Liver (tissue), 9 donors: Measurements from ENCODE around the gene DCHS2. TPM values are rescaled to one million over a fixed set of nuclear protein-coding genes. Genes with fewer than 3 reads are reported as not detected.

Experiments used
- DNase-seq: peaks from one replicate; pipeline ENCODE4 v3.0.0-alpha.2; 2017; ENCODE audit warnings: low spot score
- H3K27ac ChIP-seq, 2 donors: one replicate each; pipeline ENCODE4 v1.7.0; 2013; ENCODE audit warnings: inconsistent platforms in 2 of 2, low read length in 2 of 2, control low read depth in 1 of 2, low read depth in 1 of 2, mild to moderate bottlenecking in 1 of 2
- H3K27me3 ChIP-seq, 4 donors: one replicate each; pipeline versions ENCODE4 v1.6.1 to v1.7.0; 2013; ENCODE audit warnings: low read length in 3 of 4, inconsistent platforms in 1 of 4, mild to moderate bottlenecking in 1 of 4, moderate library complexity in 1 of 4; ENCODE audit not compliant: control insufficient read depth in 4 of 4, insufficient read depth in 4 of 4
- H3K36me3 ChIP-seq, 4 donors: one replicate each; pipeline versions ENCODE4 v1.6.1 to v1.7.0; 2013; ENCODE audit warnings: low read length in 3 of 4, mild to moderate bottlenecking in 3 of 4, low read depth in 1 of 4, moderate library complexity in 1 of 4; ENCODE audit not compliant: control insufficient read depth in 4 of 4, insufficient read depth in 3 of 4
- H3K4me1 ChIP-seq, 4 donors: one replicate each; pipeline versions ENCODE4 v1.6.1 to v1.7.0; 2013; ENCODE audit warnings: low read length in 3 of 4, mild to moderate bottlenecking in 3 of 4, moderate library complexity in 1 of 4; ENCODE audit not compliant: control insufficient read depth in 4 of 4, insufficient read depth in 4 of 4
- H3K4me3 ChIP-seq, 3 donors: one replicate each; pipeline versions ENCODE4 v1.6.1 to v1.7.0; 2013; ENCODE audit warnings: low read length in 3 of 3, control low read depth in 1 of 3, low read depth in 1 of 3, mild to moderate bottlenecking in 1 of 3
- H3K9ac ChIP-seq, 2 donors: one replicate each; pipeline ENCODE4 v1.7.0; 2013; ENCODE audit warnings: low read length in 2 of 2, mild to moderate bottlenecking in 2 of 2, moderate library complexity in 2 of 2, control low read depth in 1 of 2, low read depth in 1 of 2
- H3K9me3 ChIP-seq, 4 donors: one replicate each; pipeline versions ENCODE4 v1.6.1 to v1.7.0; 2013; ENCODE audit warnings: low read length in 3 of 4; ENCODE audit not compliant: control insufficient read depth in 4 of 4
- EGR1 ChIP-seq, 2 donors: IDR thresholded peaks; 2 replicates each; pipeline ENCODE4 v1.6.1; 2016 to 2018; ENCODE audit warnings: antibody characterized with exemption in 2 of 2, low read depth in 2 of 2
- FOXA1 ChIP-seq: IDR thresholded peaks from 2 replicates; pipeline ENCODE4 v1.6.1; 2016; ENCODE audit warnings: antibody characterized with exemption
- FOXA2 ChIP-seq: IDR thresholded peaks from 2 replicates; pipeline ENCODE4 v1.6.1; 2016; ENCODE audit warnings: antibody characterized with exemption
- GABPA ChIP-seq, 2 donors: IDR thresholded peaks in 1 of 2; conservative IDR thresholded peaks in 1 of 2; 2 replicates each; pipeline ENCODE4 v1.6.1; 2016; ENCODE audit warnings: antibody characterized with exemption in 2 of 2, mild to moderate bottlenecking in 1 of 2, moderate library complexity in 1 of 2
- HNF4A ChIP-seq, 2 donors: conservative IDR thresholded peaks; 2 replicates each; pipeline ENCODE4 v1.6.1; 2016; ENCODE audit warnings: antibody characterized with exemption in 2 of 2, mild to moderate bottlenecking in 2 of 2
- HNF4G ChIP-seq: IDR thresholded peaks from 2 replicates; pipeline ENCODE4 v1.6.1; 2016; ENCODE audit warnings: antibody characterized with exemption
- JUND ChIP-seq, 2 donors: IDR thresholded peaks; 2 replicates each; pipeline ENCODE4 v1.6.1; 2016; ENCODE audit warnings: antibody characterized with exemption in 2 of 2
- NR2F2 ChIP-seq: IDR thresholded peaks from 2 replicates; pipeline ENCODE4 v1.6.1; 2016; ENCODE audit warnings: antibody characterized with exemption
- RAD21 ChIP-seq, 2 donors: IDR thresholded peaks; 2 replicates each; pipeline ENCODE4 v1.6.1; 2016; ENCODE audit warnings: antibody characterized with exemption in 2 of 2, mild to moderate bottlenecking in 2 of 2
- SP1 ChIP-seq: IDR thresholded peaks from 2 replicates; pipeline ENCODE4 v1.6.1; 2018; ENCODE audit warnings: antibody characterized with exemption, mild to moderate bottlenecking
- TAF1 ChIP-seq: conservative IDR thresholded peaks from 2 replicates; pipeline ENCODE4 v1.6.1; 2016; ENCODE audit warnings: antibody characterized with exemption, mild to moderate bottlenecking
- YY1 ChIP-seq: IDR thresholded peaks from 2 replicates; pipeline ENCODE4 v1.6.1; 2016; ENCODE audit warnings: antibody characterized with exemption, mild to moderate bottlenecking
- WGBS: extraction: QIAGEN DNeasy Blood & Tissue Kit; methylation state at CpG from one replicate; pipeline ENCODE4 v1.1.7; 2013; 5-methylcytosine and 5-hydroxymethylcytosine counted together
- polyA plus RNA-seq, 2 donors: library from polyadenylated mRNA; stranded (reverse) in 1 of 2; unstranded in 1 of 2; fragments of 200-250 nt in 1 of 2; fragments of >200 nt in 1 of 2; fragmentation: Nextera tagmentation in 1 of 2; extraction: Ambion mirVana in 1 of 2; gene quantifications; one replicate each; pipeline versions ENCODE4 v1.2.1 to v1.2.3, GENCODE V29; 2013 to 2015
- total RNA-seq, 2 donors: library from RNA; depleted of rRNA; stranded (reverse); fragments of >200 nt; gene quantifications; one replicate each; pipeline ENCODE4 v1.2.3, GENCODE V29; 2014
- TF ChIP-seq, protein P1 (sequence below): IDR thresholded peaks from 2 replicates; pipeline ENCODE4 v1.6.1; 2016; ENCODE audit warnings: antibody characterized with exemption
- TF ChIP-seq, protein P2 (sequence below): fragments of 150-350 bp; IDR thresholded peaks from 2 replicates; pipeline ENCODE4 v1.5.1; 2017; ENCODE audit warnings: improper control_type of control experiment, low read depth, low read length; ENCODE audit not compliant: missing input control
- TF ChIP-seq, protein P3 (sequence below): IDR thresholded peaks from 2 replicates; pipeline ENCODE4 v1.6.1; 2016; ENCODE audit warnings: antibody characterized with exemption, mild to moderate bottlenecking
- TF ChIP-seq, protein P4 (sequence below): IDR thresholded peaks from 2 replicates; pipeline ENCODE4 v1.6.1; 2016; ENCODE audit warnings: antibody characterized with exemption
- donor health status: healthy.
- donor health status: healthy.
- donor health status: healthy.
- donor health status: healthy.
- donor health status: healthy.

The DCHS2 gene
- total and polyA plus RNA-seq, 4 donors: 0.07 to 0.50 (median 0.09) TPM; not detected in 1

DNA sequence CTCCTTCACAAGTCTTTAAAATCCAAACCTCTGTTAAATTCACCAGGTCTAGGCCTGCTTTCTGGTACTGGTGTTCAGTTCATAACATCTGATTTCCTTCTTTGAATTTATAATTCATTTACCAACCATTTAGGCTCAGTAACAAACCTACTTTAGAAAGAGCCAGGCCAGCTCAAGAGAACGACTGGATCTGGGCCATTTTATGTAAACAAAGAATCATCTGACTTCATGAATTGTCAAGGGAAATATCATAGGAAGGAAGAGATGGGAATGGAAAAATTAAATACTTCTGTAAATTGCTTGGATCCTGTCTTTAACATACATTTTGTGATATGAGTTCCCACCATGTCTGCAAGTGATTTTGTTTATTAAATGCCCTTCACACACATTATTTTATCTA, 36.5 kb downstream of the DCHS2 start:
- DNase-seq: no peak
- TF ChIP-seq YY1 (no peak), JUND (IDR thresholded peaks at IDR 0.05) (no peak), FOXA2 (no peak), RAD21 (IDR thresholded peaks at IDR 0.05) (no peak), FOXA1 (no peak)
- Histone ChIP-seq H3K27ac (no peak overlapping the region), H3K4me1 (no peaks in the 10 kb centered on the region), H3K4me3 (no peak overlapping the region), H3K9me3 (no peaks in the 10 kb centered on the region), H3K36me3 (no peaks in the 10 kb centered on the region), H3K9ac (no peak overlapping the region), H3K27me3 (no peaks in the 10 kb centered on the region)
- WGBS: 17% methylated on average over 1 of the region's 1 CpG

DNA sequence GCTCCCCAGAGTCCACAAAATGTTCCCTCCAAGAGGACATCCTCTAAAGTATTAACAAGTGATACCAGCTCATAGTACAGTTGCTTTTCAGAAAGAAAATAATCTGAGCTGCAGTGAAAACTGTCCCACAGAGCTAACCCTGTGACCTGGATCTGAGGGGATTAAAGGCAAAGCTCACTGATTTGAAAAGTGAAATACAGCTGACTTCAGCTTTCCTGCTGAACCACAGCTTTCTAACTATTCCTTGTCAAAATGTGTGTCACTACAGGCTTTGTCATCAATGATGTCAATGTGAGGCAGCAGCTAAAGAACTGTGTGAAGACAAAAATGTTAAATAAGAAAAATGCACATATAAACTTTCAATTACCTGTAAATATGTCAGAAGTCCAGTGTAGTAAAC, 36.9 kb downstream of the DCHS2 start:
- H3K4me1 ChIP-seq: no peaks in the 10 kb centered on the region
- H3K4me3 ChIP-seq: no peak overlapping the region
- no peaks in the 10 kb centered on the region for H3K9me3 ChIP-seq
- no peaks in the 10 kb centered on the region for H3K27me3 ChIP-seq
- H3K36me3 ChIP-seq: no peaks in the 10 kb centered on the region
- H3K27ac ChIP-seq: no peak overlapping the region
- TF ChIP-seq EGR1 (IDR thresholded peaks at IDR 0.05; ENCODE audit: low read depth in 2 of 2) (no peak), HNF4G (no peak), HNF4A (conservative IDR thresholded peaks at IDR 0.05) (no peak), NR2F2 (no peak), YY1 (no peak), JUND (IDR thresholded peaks at IDR 0.05) (no peak), FOXA2 (no peak), SP1 (no peak), TAF1 (no peak), GABPA (IDR thresholded peaks at IDR 0.05 in 1 of 2, conservative IDR thresholded peaks at IDR 0.05 in 1 of 2) (no peak)
- TF ChIP-seq, protein P1, sequence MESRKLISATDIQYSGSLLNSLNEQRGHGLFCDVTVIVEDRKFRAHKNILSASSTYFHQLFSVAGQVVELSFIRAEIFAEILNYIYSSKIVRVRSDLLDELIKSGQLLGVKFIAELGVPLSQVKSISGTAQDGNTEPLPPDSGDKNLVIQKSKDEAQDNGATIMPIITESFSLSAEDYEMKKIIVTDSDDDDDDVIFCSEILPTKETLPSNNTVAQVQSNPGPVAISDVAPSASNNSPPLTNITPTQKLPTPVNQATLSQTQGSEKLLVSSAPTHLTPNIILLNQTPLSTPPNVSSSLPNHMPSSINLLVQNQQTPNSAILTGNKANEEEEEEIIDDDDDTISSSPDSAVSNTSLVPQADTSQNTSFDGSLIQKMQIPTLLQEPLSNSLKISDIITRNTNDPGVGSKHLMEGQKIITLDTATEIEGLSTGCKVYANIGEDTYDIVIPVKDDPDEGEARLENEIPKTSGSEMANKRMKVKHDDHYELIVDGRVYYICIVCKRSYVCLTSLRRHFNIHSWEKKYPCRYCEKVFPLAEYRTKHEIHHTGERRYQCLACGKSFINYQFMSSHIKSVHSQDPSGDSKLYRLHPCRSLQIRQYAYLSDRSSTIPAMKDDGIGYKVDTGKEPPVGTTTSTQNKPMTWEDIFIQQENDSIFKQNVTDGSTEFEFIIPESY: no peak
- TF ChIP-seq, protein P2, sequence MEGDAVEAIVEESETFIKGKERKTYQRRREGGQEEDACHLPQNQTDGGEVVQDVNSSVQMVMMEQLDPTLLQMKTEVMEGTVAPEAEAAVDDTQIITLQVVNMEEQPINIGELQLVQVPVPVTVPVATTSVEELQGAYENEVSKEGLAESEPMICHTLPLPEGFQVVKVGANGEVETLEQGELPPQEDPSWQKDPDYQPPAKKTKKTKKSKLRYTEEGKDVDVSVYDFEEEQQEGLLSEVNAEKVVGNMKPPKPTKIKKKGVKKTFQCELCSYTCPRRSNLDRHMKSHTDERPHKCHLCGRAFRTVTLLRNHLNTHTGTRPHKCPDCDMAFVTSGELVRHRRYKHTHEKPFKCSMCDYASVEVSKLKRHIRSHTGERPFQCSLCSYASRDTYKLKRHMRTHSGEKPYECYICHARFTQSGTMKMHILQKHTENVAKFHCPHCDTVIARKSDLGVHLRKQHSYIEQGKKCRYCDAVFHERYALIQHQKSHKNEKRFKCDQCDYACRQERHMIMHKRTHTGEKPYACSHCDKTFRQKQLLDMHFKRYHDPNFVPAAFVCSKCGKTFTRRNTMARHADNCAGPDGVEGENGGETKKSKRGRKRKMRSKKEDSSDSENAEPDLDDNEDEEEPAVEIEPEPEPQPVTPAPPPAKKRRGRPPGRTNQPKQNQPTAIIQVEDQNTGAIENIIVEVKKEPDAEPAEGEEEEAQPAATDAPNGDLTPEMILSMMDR: no peak
- TF ChIP-seq, protein P3, sequence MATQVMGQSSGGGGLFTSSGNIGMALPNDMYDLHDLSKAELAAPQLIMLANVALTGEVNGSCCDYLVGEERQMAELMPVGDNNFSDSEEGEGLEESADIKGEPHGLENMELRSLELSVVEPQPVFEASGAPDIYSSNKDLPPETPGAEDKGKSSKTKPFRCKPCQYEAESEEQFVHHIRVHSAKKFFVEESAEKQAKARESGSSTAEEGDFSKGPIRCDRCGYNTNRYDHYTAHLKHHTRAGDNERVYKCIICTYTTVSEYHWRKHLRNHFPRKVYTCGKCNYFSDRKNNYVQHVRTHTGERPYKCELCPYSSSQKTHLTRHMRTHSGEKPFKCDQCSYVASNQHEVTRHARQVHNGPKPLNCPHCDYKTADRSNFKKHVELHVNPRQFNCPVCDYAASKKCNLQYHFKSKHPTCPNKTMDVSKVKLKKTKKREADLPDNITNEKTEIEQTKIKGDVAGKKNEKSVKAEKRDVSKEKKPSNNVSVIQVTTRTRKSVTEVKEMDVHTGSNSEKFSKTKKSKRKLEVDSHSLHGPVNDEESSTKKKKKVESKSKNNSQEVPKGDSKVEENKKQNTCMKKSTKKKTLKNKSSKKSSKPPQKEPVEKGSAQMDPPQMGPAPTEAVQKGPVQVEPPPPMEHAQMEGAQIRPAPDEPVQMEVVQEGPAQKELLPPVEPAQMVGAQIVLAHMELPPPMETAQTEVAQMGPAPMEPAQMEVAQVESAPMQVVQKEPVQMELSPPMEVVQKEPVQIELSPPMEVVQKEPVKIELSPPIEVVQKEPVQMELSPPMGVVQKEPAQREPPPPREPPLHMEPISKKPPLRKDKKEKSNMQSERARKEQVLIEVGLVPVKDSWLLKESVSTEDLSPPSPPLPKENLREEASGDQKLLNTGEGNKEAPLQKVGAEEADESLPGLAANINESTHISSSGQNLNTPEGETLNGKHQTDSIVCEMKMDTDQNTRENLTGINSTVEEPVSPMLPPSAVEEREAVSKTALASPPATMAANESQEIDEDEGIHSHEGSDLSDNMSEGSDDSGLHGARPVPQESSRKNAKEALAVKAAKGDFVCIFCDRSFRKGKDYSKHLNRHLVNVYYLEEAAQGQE: no peak
- TF ChIP-seq, protein P4, sequence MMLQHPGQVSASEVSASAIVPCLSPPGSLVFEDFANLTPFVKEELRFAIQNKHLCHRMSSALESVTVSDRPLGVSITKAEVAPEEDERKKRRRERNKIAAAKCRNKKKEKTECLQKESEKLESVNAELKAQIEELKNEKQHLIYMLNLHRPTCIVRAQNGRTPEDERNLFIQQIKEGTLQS: no peak
- DNase-seq: no peak
- no peak overlapping the region for H3K9ac ChIP-seq
